ENCODE results near the gene CRCP. TPM values are rescaled to one million over a fixed set of nuclear protein-coding genes. Genes with fewer than 3 reads are reported as not detected.

CRCP gene
- total and polyA plus RNA-seq, 10 of the 15 experiments (the other 5 are each of a cell fraction or from before 2014, with no cell fraction given) = 12.4 to 33.8 (median 29.1) TPM

GRCh38 chr7:66110856-66111255 is 3.8 kb upstream of the CRCP start:
- DNase-seq (ENCODE audit: low read depth, low spot score) (no peak), FAIRE-seq (no peak), ATAC-seq (no peak)
- H4K20me1 ChIP-seq (ENCODE audit: control insufficient read depth, insufficient read depth) = no peaks in the 10 kb centered on the region
- H3K79me2 ChIP-seq (ENCODE audit: control insufficient read depth, insufficient read depth, low read length) = peaks cover 15% of the 10 kb centered on the region
- H3K4me2 ChIP-seq (ENCODE audit: control insufficient read depth, insufficient read depth) = no peak overlapping the region
- no peak overlapping the region for H2AFZ ChIP-seq (ENCODE audit: control insufficient read depth, low read depth, low read length)
- H3K27ac ChIP-seq (ENCODE audit: control insufficient read depth, insufficient read depth) = no peak overlapping the region
- in situ Hi-C loops (cut with MboI) = no loop called here
- TF ChIP-seq CUX1 (IDR thresholded peaks at IDR 0.05; ENCODE audit: insufficient replicate concordance, low read depth, low read length) (no peak), SREBF1 (IDR thresholded peaks at IDR 0.05; ENCODE audit: low read length) (no peak), MXI1 (IDR thresholded peaks at IDR 0.05; ENCODE audit: low read depth, low read length) (no peak), KDM1A (IDR thresholded peaks at IDR 0.05; ENCODE audit: borderline replicate concordance) (no peak), POLR2AphosphoS5 (IDR thresholded peaks at IDR 0.05; ENCODE audit: low read length) (no peak), MYC (IDR thresholded peaks at IDR 0.05; ENCODE audit: insufficient read depth, insufficient read length, insufficient replicate concordance, low read length, severe bottlenecking) (no peak), ZNF687 (IDR thresholded peaks at IDR 0.05) (no peak), FOXK2 (IDR thresholded peaks at IDR 0.05) (no peak)
- no peaks in the 10 kb centered on the region for H3K36me3 ChIP-seq (ENCODE audit: control insufficient read depth in 2 of 2, insufficient read depth in 2 of 2, low read length in 1 of 2)
- intact Hi-C loops (cut with micrococcal nuclease; ENCODE audit: unreplicated experiment) = no loop called here
- 89% methylated on average over 9 of the region's 9 CpGs for WGBS (ENCODE audit: insufficient coverage, insufficient replicate concordance, low lambda C conversion rate, missing lambda C conversion rate)
- no peaks in the 10 kb centered on the region for H3K27me3 ChIP-seq (replicated peaks in 1 of 2; ENCODE audit: control insufficient read depth in 2 of 2, insufficient read depth in 2 of 2, low read length in 1 of 2)
- SMC1A ChIA-PET (ENCODE audit: uncharacterized antibody, unreplicated experiment) = no interaction called here
- POLR2A ChIA-PET = no interaction called here
- RAD21 ChIA-PET (ENCODE audit: unreplicated experiment) = no interaction called here
- H3K4me1 ChIP-seq (ENCODE audit: control insufficient read depth, insufficient read depth, low read length) = peaks cover 5% of the 10 kb centered on the region; the same call in 1 of the 2 replicates
- no TSS peak for BruUV-seq (replicated peaks)
- H3K9ac ChIP-seq (ENCODE audit: control insufficient read depth, insufficient read depth, low read length) = no peak overlapping the region
- no peak overlapping the region for H3K4me3 ChIP-seq
- H3K9me3 ChIP-seq (replicated peaks; ENCODE audit: control insufficient read depth, insufficient read depth, low read length) = no peaks in the 10 kb centered on the region
- CTCF ChIA-PET = no interaction called here
